ENCODE results near the gene MYCBPAP. TPM values are rescaled to one million over a fixed set of nuclear protein-coding genes. Genes with fewer than 3 reads are reported as not detected.
A peak's percentile ranks its signal among the peaks of the same experiment; 100 is the strongest.

The MYCBPAP gene, protein sequence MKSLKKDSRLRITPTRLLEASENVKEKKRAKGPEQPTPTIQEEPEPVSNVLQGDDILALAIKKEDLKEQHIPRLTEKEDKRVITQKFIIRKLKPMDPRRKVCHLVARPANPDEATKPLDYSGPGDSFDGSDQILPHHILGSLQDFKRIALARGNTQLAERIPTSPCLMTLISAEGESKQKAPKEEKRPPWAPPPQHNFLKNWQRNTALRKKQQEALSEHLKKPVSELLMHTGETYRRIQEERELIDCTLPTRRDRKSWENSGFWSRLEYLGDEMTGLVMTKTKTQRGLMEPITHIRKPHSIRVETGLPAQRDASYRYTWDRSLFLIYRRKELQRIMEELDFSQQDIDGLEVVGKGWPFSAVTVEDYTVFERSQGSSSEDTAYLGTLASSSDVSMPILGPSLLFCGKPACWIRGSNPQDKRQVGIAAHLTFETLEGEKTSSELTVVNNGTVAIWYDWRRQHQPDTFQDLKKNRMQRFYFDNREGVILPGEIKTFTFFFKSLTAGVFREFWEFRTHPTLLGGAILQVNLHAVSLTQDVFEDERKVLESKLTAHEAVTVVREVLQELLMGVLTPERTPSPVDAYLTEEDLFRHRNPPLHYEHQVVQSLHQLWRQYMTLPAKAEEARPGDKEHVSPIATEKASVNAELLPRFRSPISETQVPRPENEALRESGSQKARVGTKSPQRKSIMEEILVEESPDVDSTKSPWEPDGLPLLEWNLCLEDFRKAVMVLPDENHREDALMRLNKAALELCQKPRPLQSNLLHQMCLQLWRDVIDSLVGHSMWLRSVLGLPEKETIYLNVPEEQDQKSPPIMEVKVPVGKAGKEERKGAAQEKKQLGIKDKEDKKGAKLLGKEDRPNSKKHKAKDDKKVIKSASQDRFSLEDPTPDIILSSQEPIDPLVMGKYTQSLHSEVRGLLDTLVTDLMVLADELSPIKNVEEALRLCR
- 1 to 10 TPM in 4 of 10 donors, under 1 TPM in 6; 0.19 to 1.6 (median 0.59) TPM for total RNA-seq
- under 1 TPM; 0.17 to 0.80 TPM for polyA plus RNA-seq
- long read RNA-seq, donor 1, partial matches to known transcripts, result 0 of 1 reads
- long read RNA-seq, donor 1, other reads (novel, unspliced or antisense), result 0 of 1 reads
- long read RNA-seq, donor 2, partial matches to known transcripts, result 0 of 2 reads
- long read RNA-seq, donor 2, other reads (novel, unspliced or antisense), result 2 of 2 reads
- long read RNA-seq, donor 3, result 0 reads

DNA sequence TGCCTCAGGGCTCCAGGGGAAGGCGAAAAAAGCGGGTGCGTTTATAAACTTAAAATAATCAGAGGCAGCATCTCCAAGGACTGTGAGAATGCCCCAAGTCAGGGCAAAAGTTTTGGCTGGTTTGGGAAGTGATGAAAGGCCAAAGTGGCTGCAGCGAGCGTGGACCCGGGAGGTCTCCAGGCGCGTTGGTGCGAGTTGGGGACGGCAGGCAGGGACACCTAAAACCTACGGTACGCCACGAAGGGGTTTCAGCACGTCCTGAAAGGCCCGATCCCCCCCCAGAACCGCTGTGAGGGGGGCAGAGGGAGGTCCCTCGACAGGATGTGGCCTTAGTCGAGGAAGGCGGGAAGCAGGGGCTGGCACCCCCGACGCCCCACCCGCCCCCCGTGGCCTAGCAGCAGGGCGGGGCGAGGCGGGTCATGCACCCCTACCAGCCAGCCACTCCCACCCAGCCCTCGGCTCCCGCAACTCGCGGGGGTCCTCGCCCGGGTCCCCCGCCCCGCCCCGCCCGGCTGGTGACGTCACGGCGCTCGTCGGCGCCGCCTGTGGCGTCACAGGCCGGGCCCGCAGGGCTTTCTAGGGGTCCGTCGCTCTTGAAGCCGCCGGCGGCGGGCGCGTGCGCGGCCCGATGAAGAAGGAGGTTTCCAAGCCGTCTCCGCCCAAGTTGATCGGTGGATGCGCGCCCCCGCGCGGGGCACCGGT lies at the start of gene MYCBPAP:
Gene MYCBPAP (plus strand): TSS at position 569 of the 702 bp plus-strand sequence. CDS start 236 bp downstream, outside the sequence.
- H3K4me1 ChIP-seq, result peaks cover 0 to 22% (median 13%) of the 10 kb centered on the region in 9 donors
- ATAC-seq (peak; percentile 78 to 93 (median 89)), DNase-seq (peak; percentile 86 to 89)
- intact Hi-C loops (cut with DNase I), result no loop called here
- peak within 1 kb of the TSS in 9 of 10 donors; percentile 40 to 87 (median 79) for H3K27ac ChIP-seq
- WGBS, 2 donors, result 7 to 8% methylated on average over 66 of the region's 66 CpGs
- no peaks in the 10 kb centered on the region for H3K36me3 ChIP-seq
- H3K9me3 ChIP-seq, result no peaks in the 10 kb centered on the region
- TF ChIP-seq, protein P1, sequence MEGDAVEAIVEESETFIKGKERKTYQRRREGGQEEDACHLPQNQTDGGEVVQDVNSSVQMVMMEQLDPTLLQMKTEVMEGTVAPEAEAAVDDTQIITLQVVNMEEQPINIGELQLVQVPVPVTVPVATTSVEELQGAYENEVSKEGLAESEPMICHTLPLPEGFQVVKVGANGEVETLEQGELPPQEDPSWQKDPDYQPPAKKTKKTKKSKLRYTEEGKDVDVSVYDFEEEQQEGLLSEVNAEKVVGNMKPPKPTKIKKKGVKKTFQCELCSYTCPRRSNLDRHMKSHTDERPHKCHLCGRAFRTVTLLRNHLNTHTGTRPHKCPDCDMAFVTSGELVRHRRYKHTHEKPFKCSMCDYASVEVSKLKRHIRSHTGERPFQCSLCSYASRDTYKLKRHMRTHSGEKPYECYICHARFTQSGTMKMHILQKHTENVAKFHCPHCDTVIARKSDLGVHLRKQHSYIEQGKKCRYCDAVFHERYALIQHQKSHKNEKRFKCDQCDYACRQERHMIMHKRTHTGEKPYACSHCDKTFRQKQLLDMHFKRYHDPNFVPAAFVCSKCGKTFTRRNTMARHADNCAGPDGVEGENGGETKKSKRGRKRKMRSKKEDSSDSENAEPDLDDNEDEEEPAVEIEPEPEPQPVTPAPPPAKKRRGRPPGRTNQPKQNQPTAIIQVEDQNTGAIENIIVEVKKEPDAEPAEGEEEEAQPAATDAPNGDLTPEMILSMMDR (IDR thresholded peaks at IDR 0.05), result peak in 4 of 9 donors; percentile 32 to 44 (median 42)
- H3K4me3 ChIP-seq, result peak within 1 kb of the TSS; percentile 46 to 75 (median 67)
- no peaks in the 10 kb centered on the region for H3K27me3 ChIP-seq

DNA sequence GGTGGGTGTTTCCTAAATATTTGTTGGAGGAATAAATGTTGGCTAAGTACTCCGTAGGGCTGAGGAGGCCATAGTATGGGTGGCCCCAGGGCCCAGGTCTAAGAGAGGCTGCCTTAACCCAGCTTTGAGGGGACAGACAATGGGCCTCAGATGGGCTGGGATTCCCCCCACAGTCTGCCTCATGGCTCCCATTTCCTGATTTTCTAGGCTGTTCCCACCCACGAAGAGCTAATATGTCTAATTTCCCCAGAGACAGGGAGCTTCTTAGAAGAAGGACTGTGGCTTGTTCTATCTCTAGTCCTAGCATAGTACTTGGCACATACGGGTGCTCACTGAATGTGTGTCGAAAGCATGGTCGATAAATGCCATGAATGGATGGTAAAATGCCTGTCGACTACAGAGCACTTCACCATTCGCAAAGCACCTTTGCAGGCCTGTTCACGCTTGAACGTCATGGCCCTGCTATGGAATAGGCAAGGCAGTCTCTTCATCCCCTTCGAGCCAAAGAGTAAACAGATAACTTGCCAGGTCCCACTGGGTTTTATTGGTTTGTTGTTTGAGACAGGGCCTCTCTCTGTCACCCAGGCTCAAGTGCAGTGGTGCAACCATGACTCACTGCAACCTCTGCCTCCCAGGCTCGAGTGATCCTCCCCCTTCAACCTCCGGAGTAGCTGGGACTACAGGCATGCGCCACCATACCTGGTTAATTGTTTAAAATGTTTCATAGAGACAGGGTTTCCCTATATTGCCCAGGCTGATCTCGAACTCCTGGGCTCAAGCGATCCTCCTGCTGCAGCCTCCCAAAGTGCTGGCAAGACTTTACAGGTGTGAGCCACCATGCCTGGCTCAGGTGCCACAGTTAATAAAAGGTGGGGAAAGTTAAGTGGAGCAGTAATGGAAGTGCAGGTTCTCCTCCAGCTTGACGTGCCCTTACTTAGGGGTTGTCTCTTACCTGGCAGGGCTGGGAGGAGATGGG lies 49.2 kb upstream of the MYCBPAP start:
- H3K27ac ChIP-seq, result no peak overlapping the region
- ATAC-seq (peak in 1 of 8 donors; percentile 8), DNase-seq (no peak)
- WGBS, 2 donors, result 68 to 75% methylated on average over 16 of the region's 16 CpGs
- H3K36me3 ChIP-seq, result peaks cover 0 to 7% (median 0%) of the 10 kb centered on the region in 9 donors
- no peaks in the 10 kb centered on the region for H3K4me1 ChIP-seq
- no peak overlapping the region for H3K4me3 ChIP-seq
- H3K27me3 ChIP-seq, result no peaks in the 10 kb centered on the region
- H3K9me3 ChIP-seq, result no peaks in the 10 kb centered on the region
- TF ChIP-seq, protein P1 (IDR thresholded peaks at IDR 0.05), result no peak
- intact Hi-C loops (cut with DNase I), result no loop called here

DNA sequence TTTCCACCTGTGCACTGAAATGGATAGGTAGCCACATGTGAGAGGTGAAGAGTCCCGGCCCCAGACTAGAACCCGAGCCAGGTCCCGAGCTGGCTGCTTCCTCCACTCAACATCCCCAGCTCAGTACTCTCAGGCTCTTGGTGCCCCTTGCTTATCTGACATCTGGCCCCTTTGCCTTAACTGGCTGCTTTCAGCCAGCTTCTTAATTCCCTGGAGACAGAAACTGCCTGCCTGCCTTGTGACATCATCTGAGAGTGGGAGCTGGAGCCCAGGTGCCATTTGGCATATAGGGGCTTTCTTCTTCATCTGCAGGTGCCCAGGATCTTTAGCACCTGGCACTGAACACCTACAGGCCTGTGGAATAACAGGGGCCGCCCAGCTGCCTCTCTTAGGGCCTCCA lies 48.5 kb upstream of the MYCBPAP start:
- no peaks in the 10 kb centered on the region for H3K27me3 ChIP-seq
- H3K4me3 ChIP-seq, result no peak overlapping the region
- H3K27ac ChIP-seq, result no peak overlapping the region
- peaks cover 0 to 7% (median 0%) of the 10 kb centered on the region in 9 donors for H3K36me3 ChIP-seq
- H3K4me1 ChIP-seq, result no peaks in the 10 kb centered on the region
- no peaks in the 10 kb centered on the region for H3K9me3 ChIP-seq
- ATAC-seq (no peak), DNase-seq (no peak)
- WGBS, 2 donors, result 82 to 86% methylated on average over 4 of the region's 4 CpGs
- TF ChIP-seq, protein P1 (IDR thresholded peaks at IDR 0.05), result no peak
- intact Hi-C loops (cut with DNase I), result loop anchor here in 1 of 10 donors (10.0 kb wide), 1 partner anchor 95 kb away; no protein-coding TSS in a partner anchor
